AG08396 (cell line): ENCODE results near the gene CREB3L2.
"Not testable (repeated sequence)": the region's sequence is repeated elsewhere in the genome, so short reads cannot be mapped to it uniquely, and the experiment has no call there.

Experiments used
- DNase-seq: peaks from one replicate; pipeline ENCODE4 v3.0.0; 2012; ENCODE audit warnings: low spot score, mixed read lengths

CREB3L2 gene

GRCh38 chr7:137987968-137988367 lies 13.9 kb downstream of the CREB3L2 start:
- no peak for DNase-seq

- no peak for DNase-seq
Observed at GRCh38 chr7:137987563-137987962, 14.3 kb downstream of the CREB3L2 start.

- no peak for DNase-seq
Observed at GRCh38 chr7:137987018-137987349, 14.9 kb downstream of the CREB3L2 start.

GRCh38 chr7:137986252-137987017 lies 15.5 kb downstream of the CREB3L2 start:
- peak; percentile 50 for DNase-seq

GRCh38 chr7:137985897-137986251 lies 16.0 kb downstream of the CREB3L2 start:
- no peak for DNase-seq

GRCh38 chr7:137985253-137985896 lies 16.5 kb downstream of the CREB3L2 start:
- no peak for DNase-seq

- no peak for DNase-seq
Observed at GRCh38 chr7:137984181-137985041, 17.5 kb downstream of the CREB3L2 start.

GRCh38 chr7:137983323-137984008 lies 18.4 kb downstream of the CREB3L2 start:
- no peak for DNase-seq

- not testable (repeated sequence) for DNase-seq
Observed at GRCh38 chr7:137982394-137982793, 19.5 kb downstream of the CREB3L2 start.

- no peak for DNase-seq
Observed at GRCh38 chr7:137981668-137982067, 20.2 kb downstream of the CREB3L2 start.

GRCh38 chr7:137981175-137981574 lies 20.7 kb downstream of the CREB3L2 start:
- DNase-seq: no peak

GRCh38 chr7:137980308-137980707 lies 21.6 kb downstream of the CREB3L2 start:
- DNase-seq: no peak

GRCh38 chr7:137978464-137979237 lies 23.2 kb downstream of the CREB3L2 start:
- DNase-seq: peak; percentile 82

- no peak for DNase-seq
Observed at GRCh38 chr7:137977173-137977572, 24.7 kb downstream of the CREB3L2 start.

GRCh38 chr7:137976696-137977095 lies 25.2 kb downstream of the CREB3L2 start:
- DNase-seq: no peak

- no peak for DNase-seq
Observed at GRCh38 chr7:137976232-137976631, 25.7 kb downstream of the CREB3L2 start.

- DNase-seq: no peak
Observed at GRCh38 chr7:137975768-137976167, 26.1 kb downstream of the CREB3L2 start.

GRCh38 chr7:137975221-137975620 lies 26.7 kb downstream of the CREB3L2 start:
- DNase-seq: peak; percentile 47

GRCh38 chr7:137974766-137975165 lies 27.1 kb downstream of the CREB3L2 start:
- DNase-seq: no peak

- peak; percentile 73 for DNase-seq
Observed at GRCh38 chr7:137970253-137970975, 31.5 kb downstream of the CREB3L2 start.

- DNase-seq: no peak
Observed at GRCh38 chr7:137969828-137970227, 32.1 kb downstream of the CREB3L2 start.
